HepG2 (cell line): ENCODE measurements around the gene CD4.

ENCODE experiments used
- ASH2L ChIP-seq: fragments of 300-600, 200-600 bp; sonication (generic); IDR thresholded peaks from 2 replicates; pipeline ENCODE4 v1.7.0; 2017; ENCODE audit warnings: low read depth, mild to moderate bottlenecking, moderate library complexity, mixed read lengths, low read length; ENCODE audit not compliant: insufficient read length
- FOSL2 ChIP-seq: sonication (generic); formaldehyde crosslinking; IDR thresholded peaks from 2 replicates; pipeline ENCODE4 v1.4.0; 2020; ENCODE audit warnings: missing genetic modification reagents
- MAX ChIP-seq: IDR thresholded peaks from 2 replicates; pipeline ENCODE4 v1.6.1; 2012; ENCODE audit warnings: inconsistent platforms
- MXI1 ChIP-seq: IDR thresholded peaks from 3 replicates; pipeline ENCODE4 v1.6.1; 2012; ENCODE audit warnings: low read depth, low read length, inconsistent platforms, borderline replicate concordance
- NFYB ChIP-seq: sonication (generic); formaldehyde crosslinking; IDR thresholded peaks from 2 replicates; pipeline ENCODE4 v1.4.0; 2020; ENCODE audit warnings: missing genetic modification reagents
- RARG ChIP-seq: sonication (generic); formaldehyde crosslinking; IDR thresholded peaks from 2 replicates; pipeline ENCODE4 v1.4.0; 2020; ENCODE audit warnings: low read depth, mild to moderate bottlenecking, missing genetic modification reagents
- TMF1 ChIP-seq: sonication (generic); formaldehyde crosslinking; IDR thresholded peaks from 2 replicates; pipeline ENCODE4 v1.8.1; 2022; ENCODE audit warnings: low read depth, missing genetic modification reagents
- ZBTB2 ChIP-seq: sonication (generic); formaldehyde crosslinking; IDR thresholded peaks from 2 replicates; pipeline ENCODE4 v1.8.0; 2022; ENCODE audit warnings: low read depth, missing genetic modification reagents
- ZNF660 ChIP-seq: sonication (generic); formaldehyde crosslinking; IDR thresholded peaks from 2 replicates; pipeline ENCODE4 v1.5.1; 2020; ENCODE audit warnings: mild to moderate bottlenecking, low read depth, missing genetic modification reagents, borderline replicate concordance
- TF ChIP-seq, protein P1 (sequence below): sonication (generic); formaldehyde crosslinking; IDR thresholded peaks from 2 replicates; pipeline ENCODE4 v1.4.0; 2020; ENCODE audit warnings: missing genetic modification reagents
- TF ChIP-seq, protein P2 (sequence below): sonication (generic); formaldehyde crosslinking; conservative IDR thresholded peaks from 2 replicates; pipeline ENCODE4 v1.8.0; 2022; ENCODE audit warnings: low read depth, missing genetic modification reagents

GRCh38 chr12:6771509-6772330, 17.6 kb upstream of the CD4 start:
- no peak for TF ChIP-seq TMF1 (CRISPR knock-in tag)
- no peak for TF ChIP-seq MXI1
- TF ChIP-seq, protein P1, sequence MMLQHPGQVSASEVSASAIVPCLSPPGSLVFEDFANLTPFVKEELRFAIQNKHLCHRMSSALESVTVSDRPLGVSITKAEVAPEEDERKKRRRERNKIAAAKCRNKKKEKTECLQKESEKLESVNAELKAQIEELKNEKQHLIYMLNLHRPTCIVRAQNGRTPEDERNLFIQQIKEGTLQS (CRISPR knock-in tag) = no peak
- TF ChIP-seq FOSL2 (CRISPR knock-in tag) = 0 out of 2 replicates have a peak, but pooled peaks have one; percentile 19
- no peak for TF ChIP-seq NFYB (CRISPR knock-in tag)
- TF ChIP-seq, protein P2, sequence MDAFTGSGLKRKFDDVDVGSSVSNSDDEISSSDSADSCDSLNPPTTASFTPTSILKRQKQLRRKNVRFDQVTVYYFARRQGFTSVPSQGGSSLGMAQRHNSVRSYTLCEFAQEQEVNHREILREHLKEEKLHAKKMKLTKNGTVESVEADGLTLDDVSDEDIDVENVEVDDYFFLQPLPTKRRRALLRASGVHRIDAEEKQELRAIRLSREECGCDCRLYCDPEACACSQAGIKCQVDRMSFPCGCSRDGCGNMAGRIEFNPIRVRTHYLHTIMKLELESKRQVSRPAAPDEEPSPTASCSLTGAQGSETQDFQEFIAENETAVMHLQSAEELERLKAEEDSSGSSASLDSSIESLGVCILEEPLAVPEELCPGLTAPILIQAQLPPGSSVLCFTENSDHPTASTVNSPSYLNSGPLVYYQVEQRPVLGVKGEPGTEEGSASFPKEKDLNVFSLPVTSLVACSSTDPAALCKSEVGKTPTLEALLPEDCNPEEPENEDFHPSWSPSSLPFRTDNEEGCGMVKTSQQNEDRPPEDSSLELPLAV (CRISPR knock-in tag) = no peak
- TF ChIP-seq ASH2L = no peak
- TF ChIP-seq RARG (CRISPR knock-in tag) = no peak
- TF ChIP-seq ZBTB2 (CRISPR knock-in tag) = no peak
- no peak for TF ChIP-seq ZNF660 (CRISPR knock-in tag)
- TF ChIP-seq MAX = 0 out of 2 replicates have a peak, but pooled peaks have one; percentile 17
